Stimulated activated CD8-positive, alpha-beta memory T cell treated with anti-CD3 and anti-CD28 coated beads, Interleukin-15, amount 100 ng/mL, for 48 hours (primary cell): ENCODE results near the gene CEMIP.
A peak's percentile ranks its signal among the peaks of the same experiment; 100 is the strongest.

Experiments
- DNase-seq, 2 donors: peaks; one replicate each; pipeline ENCODE4 v3.0.0-alpha.2; 2020; ENCODE audit warnings: low read depth in 2 of 2

The CEMIP gene

DNA sequence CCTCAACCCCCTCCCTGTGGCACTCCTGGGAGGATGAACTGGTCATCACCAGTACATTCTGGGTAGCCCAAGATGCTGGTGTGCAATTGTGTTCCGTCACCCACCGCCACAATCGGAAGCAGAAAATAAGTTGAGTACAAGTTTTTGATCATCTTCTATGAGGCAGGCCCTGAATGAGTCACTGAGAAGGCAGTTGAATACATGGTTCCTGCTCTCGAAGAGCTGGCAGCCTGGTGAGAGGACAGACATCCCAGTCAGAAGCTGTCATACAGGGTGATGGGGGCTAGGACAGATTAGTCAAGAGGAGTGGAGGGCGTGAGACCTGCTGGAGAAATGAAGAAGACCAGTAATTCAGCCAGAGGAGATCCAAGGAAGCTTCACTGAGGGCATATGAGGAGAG is 6.2 kb downstream of the CEMIP start:
- no peak for DNase-seq

- DNase-seq, result no peak
These were observed 6.7 kb downstream of the CEMIP start for GRCh38 chr15:80785811-80786354.

- no peak for DNase-seq
These were observed 8.1 kb downstream of the CEMIP start for GRCh38 chr15:80787316-80787715.

DNA sequence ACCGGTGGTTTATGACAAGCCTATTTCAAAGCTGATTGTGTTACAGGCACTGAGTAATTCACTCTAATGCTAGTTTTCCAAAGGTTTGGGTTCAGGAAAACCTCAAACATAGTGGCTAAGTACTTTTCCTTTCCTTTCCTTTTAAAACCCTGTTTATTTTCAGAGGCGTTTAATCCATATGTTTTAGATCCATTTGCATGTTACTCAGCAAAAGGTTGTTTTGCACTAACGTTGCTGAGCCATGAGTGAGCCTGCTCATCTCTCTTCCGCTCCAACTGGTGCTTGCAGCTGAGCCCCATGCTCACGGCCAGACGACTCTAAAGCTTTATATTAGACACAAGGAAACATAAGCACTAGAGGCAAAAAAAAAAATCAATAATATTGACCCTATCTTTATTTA is 9.4 kb downstream of the CEMIP start:
- no peak for DNase-seq

DNA sequence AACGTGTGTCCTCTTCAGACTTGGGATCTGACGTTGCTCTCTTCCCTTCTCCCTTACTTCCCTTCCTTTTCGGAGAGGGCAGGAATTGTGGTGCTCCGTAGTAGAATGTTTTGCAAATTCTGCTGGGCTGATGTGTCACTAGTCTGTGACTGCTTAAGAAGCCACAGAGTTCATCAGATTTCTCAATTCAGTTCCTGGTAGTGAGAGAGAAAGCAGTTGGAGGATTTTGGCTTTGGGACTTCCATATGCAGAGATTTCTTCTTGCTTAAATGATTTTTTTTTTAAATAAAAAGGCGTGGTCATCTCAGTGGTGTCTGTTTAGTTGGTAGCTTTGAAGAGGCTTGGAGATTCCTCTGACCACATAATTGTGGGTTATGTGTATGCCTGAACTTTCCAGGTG is 10.1 kb downstream of the CEMIP start:
- no peak for DNase-seq

GRCh38 chr15:80789796-80790195 is 10.6 kb downstream of the CEMIP start:
- DNase-seq, result no peak

- DNase-seq, result no peak
These were observed 11.1 kb downstream of the CEMIP start for GRCh38 chr15:80790236-80790635.

- DNase-seq, result no peak
These were observed 11.8 kb downstream of the CEMIP start for GRCh38 chr15:80791004-80791403.

DNA sequence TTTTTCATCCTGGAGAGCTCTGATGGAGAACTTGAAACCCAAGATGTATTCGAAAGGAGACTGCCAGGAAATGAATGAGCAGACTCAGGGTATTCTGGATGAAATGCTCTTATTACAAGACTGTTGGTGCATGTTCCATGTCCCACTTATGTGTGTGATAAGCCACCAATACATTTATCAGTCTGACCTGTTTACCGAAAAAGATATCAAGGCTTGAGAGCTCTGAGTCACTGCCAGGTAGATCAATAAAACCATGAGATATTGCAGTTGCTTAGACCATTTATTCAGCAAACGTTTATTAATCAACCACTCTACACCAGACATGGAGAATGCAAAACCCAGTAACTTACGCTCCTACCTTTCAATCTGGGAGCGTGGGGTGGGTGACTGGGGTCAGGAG is 17.2 kb downstream of the CEMIP start:
- DNase-seq, result no peak

- DNase-seq, result no peak
These were observed 19.7 kb downstream of the CEMIP start for GRCh38 chr15:80798911-80799310.

DNA sequence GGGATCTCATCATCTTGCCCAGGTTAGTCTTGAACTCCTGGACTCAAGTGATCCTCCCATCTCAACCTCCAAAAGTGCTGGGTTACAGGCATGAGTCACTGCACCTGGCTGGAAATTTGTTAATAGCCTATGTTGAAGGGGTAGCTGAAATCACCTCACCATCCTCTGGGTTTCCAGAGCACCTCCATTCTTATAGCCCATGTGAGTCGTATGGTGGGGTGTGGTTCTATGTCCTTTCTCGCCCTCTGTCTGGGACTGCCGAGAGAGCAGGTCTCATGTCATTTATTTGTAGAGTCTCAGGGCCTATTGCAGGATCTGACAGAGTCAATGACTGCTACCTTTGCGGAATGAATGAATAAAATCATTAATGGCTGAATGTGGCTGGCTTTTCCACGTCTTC is 20.9 kb downstream of the CEMIP start:
- no peak for DNase-seq

DNA sequence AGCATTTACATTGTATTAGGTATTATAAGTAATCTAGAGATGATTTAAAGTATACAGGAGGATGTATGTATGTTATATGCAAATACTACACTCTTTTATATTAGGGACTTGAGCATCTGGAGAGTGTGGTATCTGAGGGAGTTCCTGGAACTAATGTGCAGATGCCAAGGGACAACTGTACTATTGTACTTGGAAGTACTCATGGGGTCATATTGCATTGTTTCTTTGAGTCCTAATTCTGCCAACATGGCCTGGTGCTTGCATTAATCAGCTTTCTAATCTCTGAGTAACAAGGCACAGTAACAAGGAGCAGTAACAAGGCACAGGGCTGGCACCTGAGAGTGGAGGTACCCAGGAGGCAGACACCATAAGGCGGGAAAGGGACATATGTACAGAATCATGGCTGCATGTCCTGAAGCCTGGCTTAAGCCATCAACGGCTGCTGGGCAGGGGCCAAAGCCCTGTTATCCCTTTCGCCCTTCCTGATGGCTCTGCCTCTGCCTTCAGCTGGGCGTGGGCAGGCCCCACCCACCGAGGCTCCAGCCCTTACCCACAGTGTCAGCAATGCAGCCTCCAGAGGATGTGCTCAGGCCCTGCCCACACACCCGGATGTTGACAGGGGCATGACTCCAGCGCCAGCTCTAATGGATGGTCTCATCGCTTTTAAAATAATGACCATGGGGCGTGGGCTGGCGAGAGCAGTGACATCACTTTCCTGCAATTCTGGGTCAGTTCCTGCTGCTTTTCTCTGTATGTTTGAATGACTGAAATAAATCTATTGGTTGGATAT is 22.9 kb downstream of the CEMIP start:
- DNase-seq, result no peak

- DNase-seq, result peak; percentile 9 to 36
These were observed 24.7 kb downstream of the CEMIP start for GRCh38 chr15:80803580-80804525.

- peak in 1 of 2 donors; percentile 32 for DNase-seq
These were observed 25.9 kb downstream of the CEMIP start for GRCh38 chr15:80804970-80805495.

DNA sequence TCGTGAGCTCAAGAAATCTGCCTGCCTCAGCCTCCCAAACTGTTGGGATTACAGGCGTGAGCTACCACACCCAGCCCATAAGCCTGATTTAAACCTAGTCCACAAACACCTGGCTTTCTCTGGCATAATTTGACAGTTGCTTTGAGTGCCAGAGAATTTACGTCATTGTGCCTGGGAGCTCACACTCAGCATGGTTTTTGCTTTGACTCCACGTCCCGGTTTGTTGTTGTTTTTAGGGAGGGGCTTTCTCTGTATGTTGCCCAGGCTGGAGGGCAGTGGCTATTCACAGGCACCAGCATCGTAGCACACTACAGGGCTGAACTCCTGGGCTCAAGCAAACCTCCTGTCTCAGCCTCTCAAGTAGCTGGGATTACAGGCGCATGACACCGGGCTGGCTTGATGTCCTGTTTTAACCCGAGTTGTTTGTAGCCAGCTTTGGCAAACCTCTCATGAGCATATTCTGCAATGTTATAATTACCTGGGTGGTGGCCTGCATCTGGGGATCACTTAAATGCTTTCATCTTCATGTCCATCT is 32.7 kb downstream of the CEMIP start:
- DNase-seq, result no peak

- DNase-seq, result no peak
These were observed 35.9 kb downstream of the CEMIP start for GRCh38 chr15:80815106-80815505.

DNA sequence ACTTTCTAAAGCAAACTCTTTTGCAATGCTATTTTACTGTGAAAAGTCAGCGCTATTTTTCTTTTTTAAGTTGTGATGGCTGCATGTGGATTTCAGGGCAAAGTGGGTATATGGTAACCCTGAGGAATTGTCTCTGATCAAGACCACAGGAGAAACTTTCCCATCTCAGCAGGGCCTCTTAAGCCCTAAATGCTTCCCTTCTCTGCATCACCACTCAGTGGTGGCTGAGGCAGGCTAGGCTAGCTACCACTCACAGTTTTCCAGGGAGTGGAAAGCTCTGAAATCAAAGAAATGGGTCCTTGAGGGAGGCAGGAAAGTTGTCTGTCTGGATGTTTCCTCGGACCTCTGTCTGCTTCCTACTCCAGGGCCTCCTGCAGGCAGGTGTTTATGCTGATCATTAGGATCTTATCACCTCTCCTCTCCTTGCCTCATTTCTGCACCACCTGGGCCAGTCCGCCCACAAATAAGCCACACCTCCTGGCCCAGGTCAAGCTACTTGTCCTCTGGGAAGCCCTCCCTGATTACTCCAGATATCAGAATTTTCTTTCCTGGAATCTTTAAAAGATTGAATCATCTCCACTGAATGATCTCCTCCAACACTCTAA is 37.0 kb downstream of the CEMIP start:
- no peak for DNase-seq

- DNase-seq, result no peak
These were observed 37.8 kb downstream of the CEMIP start for GRCh38 chr15:80816936-80817335.

DNA sequence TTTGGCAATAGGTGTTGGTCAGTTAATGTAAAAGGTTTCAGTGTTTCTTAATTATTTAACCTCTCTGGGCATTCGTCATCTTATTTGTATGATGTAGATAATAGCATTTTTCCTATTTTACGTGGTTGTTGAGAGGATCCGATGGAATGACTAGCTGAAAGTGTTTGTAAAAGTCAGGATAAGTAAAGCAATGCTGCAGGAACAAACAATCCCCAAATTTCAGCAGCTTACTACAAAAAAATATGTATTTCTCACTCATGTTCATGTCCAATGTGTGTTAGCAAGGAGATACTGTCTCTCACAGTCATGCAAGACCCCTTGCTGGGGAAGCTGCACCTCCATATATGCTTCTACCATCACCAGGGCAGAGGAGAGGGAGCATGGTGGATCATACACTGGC is 38.7 kb downstream of the CEMIP start:
- DNase-seq, result no peak

GRCh38 chr15:80819001-80819400 is 39.8 kb downstream of the CEMIP start:
- DNase-seq, result no peak

DNA sequence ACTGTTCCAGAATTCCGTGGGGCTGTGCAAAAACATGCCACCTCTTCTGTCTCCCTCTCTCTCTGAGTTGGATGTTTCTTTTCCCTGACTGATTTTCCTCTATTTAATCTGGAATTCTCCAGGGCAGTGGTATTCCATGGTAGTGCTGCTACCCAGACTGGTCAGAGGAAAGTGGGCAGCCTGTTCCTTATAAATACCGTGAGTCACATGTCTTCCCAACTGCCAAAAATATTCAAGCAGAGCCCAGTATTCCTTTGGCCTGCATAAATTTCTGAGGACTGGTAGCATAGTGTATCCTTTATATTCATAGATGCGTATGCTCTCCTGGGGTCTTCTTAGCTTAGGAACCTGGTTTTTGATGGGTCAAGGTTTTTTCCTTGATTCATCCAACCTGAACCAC is 40.9 kb downstream of the CEMIP start:
- DNase-seq, result no peak

GRCh38 chr15:80822256-80822655 is 43.1 kb downstream of the CEMIP start:
- DNase-seq, result no peak
